Activated CD4-positive, alpha-beta T cell treated with anti-CD3 and anti-CD28 coated beads, Interleukin-10, Interleukin-2, amounts not matched to agents 100 ng/mL and 50 ng/mL, durations not matched to agents 16 hours and 8 hours (primary cell): ENCODE measurements around the gene MACROH2A1.
A peak's percentile ranks its signal among the peaks of the same experiment; 100 is the strongest.

Experiments
- DNase-seq: peaks from one replicate; pipeline ENCODE4 v3.0.0-alpha.2; 2020

Gene MACROH2A1

DNA sequence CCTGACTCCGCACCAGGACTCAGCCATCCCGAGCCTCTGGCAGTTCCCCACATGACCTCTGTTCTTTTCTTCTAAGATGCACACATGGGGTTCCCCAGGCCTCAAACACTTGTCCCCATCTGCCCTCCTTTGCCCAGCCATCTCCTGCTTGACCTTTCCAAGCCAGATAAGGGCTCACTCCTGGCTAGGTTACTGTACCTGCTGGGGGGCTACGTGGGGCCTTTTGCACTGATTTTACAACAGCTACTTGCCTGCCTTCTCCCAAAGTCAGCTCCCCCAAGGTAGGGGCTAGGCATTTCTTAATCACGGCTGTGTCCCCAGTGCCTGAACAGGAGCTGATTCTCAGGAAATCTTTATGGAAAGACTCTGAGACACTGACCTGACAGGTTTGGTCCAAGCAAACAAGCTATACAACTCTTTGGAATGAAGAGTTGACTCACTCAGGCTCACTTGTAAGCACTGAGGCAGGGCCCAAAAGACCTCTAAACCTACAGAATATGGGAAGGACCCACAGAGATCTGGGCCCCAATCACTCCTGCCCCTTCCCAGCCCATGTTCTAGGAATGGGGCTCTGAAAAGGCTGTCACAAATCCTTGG, 2.5 kb downstream of the MACROH2A1 start:
- DNase-seq, result no peak

DNA sequence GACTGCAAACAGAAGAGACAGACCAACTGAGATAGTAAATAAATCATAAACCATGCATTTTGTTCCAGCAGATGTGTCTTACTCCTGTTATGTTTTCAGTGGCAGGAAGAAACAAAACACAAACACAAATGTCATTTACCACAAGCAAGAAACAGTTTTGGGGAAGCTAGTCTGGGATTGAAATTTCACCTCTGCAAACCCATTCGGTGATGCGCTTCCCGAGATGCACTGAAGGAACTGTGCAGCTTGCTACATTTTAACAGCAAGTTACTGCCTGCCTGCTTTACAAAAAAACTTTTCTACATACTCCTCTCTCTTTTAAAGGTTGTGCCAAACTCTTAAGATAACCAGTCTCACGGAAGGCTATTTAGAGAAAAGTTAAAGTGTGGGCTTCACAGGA, 3.2 kb downstream of the MACROH2A1 start:
- DNase-seq, result no peak

GRCh38 chr5:135395451-135395850, 3.6 kb downstream of the MACROH2A1 start:
- DNase-seq, result no peak

DNA sequence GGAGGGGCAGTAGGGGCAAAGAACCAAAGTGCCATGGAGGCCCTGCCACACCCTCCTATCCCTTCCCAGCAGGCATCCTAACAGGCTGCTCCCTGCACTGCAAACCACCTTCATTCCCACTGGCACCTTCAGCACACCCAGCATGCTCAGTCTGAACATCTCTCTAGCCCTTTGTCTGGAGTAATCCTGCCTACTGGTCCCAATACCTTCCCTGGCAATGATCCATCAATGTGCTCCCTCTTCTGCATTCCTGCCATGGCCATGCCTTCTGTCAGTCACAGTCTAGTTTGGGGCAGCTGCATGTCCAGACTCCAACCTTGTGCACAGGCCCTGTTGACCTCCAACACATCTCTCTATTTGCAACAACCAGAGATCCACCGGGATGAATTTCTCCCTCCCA, 4.9 kb downstream of the MACROH2A1 start:
- no peak for DNase-seq

DNA sequence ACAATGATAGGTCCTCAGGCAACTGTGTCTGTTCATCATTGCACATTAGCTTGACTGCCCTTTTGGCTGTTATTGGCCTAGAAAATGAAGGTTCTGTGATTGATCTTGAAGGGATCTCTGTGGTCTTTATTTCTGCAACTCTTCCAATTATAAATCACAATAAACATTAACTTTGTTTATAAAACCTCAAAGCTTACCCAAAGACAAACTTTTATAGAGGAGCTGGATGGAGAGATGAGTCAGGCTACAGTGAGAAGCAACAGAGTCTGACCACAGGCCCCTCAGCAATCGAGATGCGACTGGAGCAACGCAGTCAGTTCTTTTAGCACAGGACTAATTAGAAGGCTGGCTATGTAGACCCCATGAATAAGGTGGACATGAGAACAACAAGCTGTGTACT, 5.3 kb downstream of the MACROH2A1 start:
- DNase-seq, result peak; percentile 15

DNA sequence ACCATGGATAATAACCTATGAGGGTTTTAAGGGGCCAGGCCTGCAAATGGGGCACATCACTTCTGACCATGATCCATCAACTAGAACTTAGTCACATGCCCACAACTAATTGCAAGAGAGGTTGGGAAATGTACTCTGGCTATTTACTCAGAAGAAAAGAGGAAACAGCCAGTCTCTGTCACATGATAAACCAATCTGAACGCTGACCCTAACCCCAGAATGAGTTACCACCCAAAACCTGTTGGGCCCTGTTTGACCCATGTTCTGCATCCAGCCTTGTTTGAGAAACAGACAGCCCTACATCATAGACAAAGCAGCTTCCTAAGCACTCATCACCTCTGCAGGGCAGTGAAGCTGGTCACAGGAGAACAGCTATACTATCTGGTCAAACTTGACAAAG, 5.8 kb downstream of the MACROH2A1 start:
- DNase-seq, result no peak

GRCh38 chr5:135392256-135392655, 6.8 kb downstream of the MACROH2A1 start:
- DNase-seq, result peak; percentile 85

DNA sequence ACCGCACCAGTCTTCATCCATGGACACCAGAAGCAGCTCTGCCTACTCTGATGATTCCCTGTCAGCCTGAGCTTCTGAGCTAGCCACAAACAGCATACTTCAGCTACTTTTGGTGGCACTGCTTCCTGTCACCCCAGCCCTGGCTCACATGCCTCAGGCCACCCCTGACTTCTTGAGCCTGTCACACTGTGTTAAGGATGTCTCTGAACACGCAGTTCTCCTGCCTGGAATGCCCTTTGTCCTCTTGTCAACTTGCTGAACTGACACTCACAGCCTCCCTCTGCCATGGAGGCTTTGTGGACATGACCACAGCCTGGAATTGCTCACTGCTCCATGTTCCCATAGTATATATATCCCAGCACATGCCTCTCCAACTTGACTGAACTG, 7.2 kb downstream of the MACROH2A1 start:
- DNase-seq, result peak; percentile 20

DNA sequence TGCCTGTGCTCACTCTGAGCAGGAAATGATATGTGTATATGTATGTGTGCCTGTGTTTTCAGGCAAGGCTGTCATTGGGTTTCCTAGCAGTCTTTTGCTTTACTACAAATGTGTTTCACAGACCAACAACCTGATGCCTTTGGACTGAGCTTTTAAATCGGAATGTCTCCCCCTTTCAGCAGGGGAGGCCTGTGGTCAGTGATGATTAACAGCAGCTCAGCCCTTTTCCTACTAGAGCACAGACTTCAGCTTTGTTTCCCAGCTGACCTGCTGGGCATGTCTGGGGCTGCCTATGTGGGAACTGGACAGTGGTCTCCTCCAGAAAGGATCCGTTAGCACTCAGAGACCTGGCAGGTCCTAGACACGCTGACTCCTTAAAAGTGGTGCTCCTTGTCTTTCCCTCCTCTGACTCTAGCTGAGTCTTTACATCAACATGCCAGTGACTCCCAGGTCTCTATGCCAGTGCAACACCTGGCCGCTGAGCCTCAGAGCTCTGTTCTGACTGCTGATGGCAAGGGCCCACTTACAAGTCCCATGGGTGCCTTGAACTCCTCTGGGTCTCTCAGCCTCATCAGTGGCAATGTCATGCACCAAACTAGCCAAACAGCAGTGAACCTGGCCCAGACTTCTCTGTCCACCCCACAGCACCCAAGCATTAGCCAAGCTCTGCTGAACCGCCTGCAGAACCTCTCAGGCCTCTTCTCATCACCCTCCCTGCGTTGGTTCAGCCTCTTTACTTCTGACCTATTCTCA, 7.7 kb downstream of the MACROH2A1 start:
- DNase-seq, result no peak

- no peak for DNase-seq
Measured at GRCh38 chr5:135388860-135389435, 10.1 kb downstream of the MACROH2A1 start.

DNA sequence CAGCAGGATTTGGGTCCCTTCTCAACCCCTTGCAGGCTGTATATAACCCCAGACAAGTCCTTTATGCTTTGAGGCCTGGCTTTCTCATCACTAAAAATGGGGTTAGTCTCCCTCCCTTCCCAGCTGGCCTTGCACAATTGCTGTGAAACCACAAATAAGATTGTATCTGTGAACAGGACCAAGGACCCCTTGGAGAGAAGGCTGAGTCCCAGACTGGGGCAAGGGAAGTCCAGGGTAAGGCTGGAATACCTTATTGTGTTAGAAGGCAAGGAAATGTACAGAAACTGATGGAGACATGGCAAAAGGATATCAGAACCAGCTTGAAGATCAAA, 11.4 kb downstream of the MACROH2A1 start:
- DNase-seq, result no peak

DNA sequence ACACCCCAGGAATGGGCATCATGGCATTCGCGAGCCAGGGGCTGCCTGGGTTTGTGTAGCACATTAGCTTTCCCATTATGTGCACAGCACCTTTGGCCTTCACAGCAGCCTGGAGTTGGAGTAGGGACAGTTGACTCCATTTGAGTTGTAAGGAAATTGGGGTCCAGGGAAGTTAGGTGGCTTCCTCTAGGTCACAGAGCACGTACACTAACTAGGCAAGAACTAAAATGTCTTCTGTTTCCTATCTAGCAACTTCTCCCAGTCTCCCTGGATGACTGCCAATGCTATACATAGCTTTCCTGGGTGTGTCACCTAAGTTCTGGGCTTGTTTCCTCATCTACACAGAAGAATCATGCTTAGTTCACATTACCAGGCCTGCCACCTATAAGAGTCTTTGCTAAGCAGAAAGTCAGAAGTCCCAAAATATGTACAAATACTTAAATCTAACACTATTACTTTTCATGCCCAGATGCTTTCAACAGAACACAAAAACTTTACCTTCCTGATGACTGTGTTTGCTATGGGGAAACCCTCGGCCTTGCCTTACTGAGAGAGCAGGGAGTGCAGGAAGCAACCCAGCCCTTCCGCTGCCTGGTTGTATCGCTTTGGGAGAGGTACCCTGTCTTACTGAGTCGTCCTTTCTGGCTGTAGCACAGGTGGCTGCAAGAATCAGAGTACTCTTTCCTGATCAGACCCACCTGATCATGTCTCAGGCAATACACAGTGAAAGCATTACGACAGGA, 12.0 kb downstream of the MACROH2A1 start:
- no peak for DNase-seq

- DNase-seq, result no peak
Measured at GRCh38 chr5:135386096-135386495, 12.9 kb downstream of the MACROH2A1 start.

DNA sequence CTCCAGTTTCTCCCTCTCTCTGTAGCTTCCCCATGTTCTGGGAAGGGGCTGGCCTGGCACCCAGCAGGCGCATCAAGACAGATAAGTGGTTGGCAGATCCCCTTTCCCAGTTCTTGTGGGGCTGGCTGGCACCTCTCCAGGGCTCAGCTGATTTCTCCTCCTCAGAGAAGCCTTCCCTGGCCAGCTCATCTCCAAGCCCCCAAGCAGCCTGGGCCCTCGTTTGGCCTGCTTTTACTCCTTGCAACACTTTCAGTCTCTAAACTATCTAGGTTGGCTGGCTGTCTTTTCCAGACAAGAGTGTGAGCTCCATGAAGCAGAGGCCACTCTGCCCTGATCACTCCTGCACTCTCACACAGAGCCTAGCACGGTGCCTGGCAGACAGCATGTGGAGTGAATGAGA, 13.5 kb downstream of the MACROH2A1 start:
- no peak for DNase-seq

GRCh38 chr5:135384898-135385297, 14.1 kb downstream of the MACROH2A1 start:
- DNase-seq, result no peak

GRCh38 chr5:135383803-135384495, 15.1 kb downstream of the MACROH2A1 start:
- DNase-seq, result no peak

- DNase-seq, result no peak
Measured at GRCh38 chr5:135382981-135383380, 16.1 kb downstream of the MACROH2A1 start.

GRCh38 chr5:135382106-135382790, 16.8 kb downstream of the MACROH2A1 start:
- no peak for DNase-seq

DNA sequence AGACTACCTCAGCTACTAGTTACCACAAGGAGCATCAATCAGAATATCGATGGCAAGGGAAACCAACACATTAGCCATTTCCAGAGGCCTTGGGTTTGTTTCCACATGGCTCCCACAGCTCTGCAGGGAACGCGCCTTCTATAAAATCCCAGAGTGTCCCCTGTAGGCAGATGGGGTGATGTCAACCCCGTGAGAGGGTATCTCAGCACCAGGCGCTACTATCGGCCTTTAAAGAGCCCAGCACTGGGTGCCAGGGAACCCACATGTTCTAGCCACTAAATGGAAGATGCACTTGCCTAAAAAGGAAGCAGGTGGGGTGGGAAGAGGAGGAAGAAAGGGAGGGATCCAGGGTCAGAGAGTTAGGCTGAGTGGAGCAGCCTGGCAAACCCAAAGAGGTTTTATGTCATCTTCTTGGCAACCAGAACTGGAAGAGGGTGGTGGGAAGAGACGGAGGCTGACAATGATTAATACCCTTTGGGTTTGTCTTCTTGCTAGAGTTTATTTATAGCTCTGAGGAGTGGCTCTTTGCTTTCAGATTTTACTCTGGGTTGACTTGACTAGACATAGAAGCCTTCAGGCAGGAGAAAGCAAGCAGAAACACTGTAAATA, 19.9 kb downstream of the MACROH2A1 start:
- DNase-seq, result no peak

GRCh38 chr5:135377751-135378680, 21.0 kb downstream of the MACROH2A1 start:
- no peak for DNase-seq
